Left renal pelvis (tissue), 4 donors: ENCODE results near the gene ZNF205. TPM values are rescaled to one million over a fixed set of nuclear protein-coding genes. Genes with fewer than 3 reads are reported as not detected.

ENCODE experiments used
- DNase-seq, 4 donors: peaks; one replicate each; pipeline ENCODE4 v3.0.0-alpha.2; 2013; ENCODE audit warnings: low read depth in 4 of 4, low spot score in 3 of 4
- polyA plus RNA-seq, 4 donors: library from polyadenylated mRNA; unstranded; fragments of 120-200 nt; gene quantifications; one replicate each; pipeline ENCODE4 v1.2.1, GENCODE V29; 2013; ENCODE audit not compliant: insufficient read length in 4 of 4

Gene ZNF205
- polyA plus RNA-seq, 4 donors = 13.1 to 20.6 (median 15.4) TPM

GRCh38 chr16:3099732-3100499 lies 12.5 kb upstream of the ZNF205 start:
- peak in 2 of 4 donors; percentile 71 to 79 for DNase-seq

- DNase-seq = no peak
These were observed 11.2 kb upstream of the ZNF205 start for GRCh38 chr16:3101018-3101840.

GRCh38 chr16:3101841-3102470 lies 10.4 kb upstream of the ZNF205 start:
- DNase-seq = no peak

GRCh38 chr16:3106205-3106928 lies 6.0 kb upstream of the ZNF205 start:
- peak in 2 of 4 donors; percentile 84 to 85 for DNase-seq

GRCh38 chr16:3112881-3113574 lies 642 bp downstream of the ZNF205 start:
- DNase-seq = no peak

- no peak for DNase-seq
These were observed 1.5 kb downstream of the ZNF205 start for GRCh38 chr16:3113765-3114479.

GRCh38 chr16:3115003-3115402 lies 2.6 kb downstream of the ZNF205 start:
- no peak for DNase-seq

GRCh38 chr16:3115561-3115960 lies 3.2 kb downstream of the ZNF205 start:
- no peak for DNase-seq

GRCh38 chr16:3118204-3118790 lies 5.9 kb downstream of the ZNF205 start:
- no peak for DNase-seq

GRCh38 chr16:3118846-3119245 lies 6.5 kb downstream of the ZNF205 start:
- DNase-seq = no peak

- DNase-seq = no peak
These were observed 6.9 kb downstream of the ZNF205 start for GRCh38 chr16:3119286-3119685.

- no peak for DNase-seq
These were observed 7.5 kb downstream of the ZNF205 start for GRCh38 chr16:3119701-3120408.

- no peak for DNase-seq
These were observed 8.0 kb downstream of the ZNF205 start for GRCh38 chr16:3120435-3120834.

GRCh38 chr16:3121851-3122467 lies 9.6 kb downstream of the ZNF205 start:
- DNase-seq = no peak

- no peak for DNase-seq
These were observed 10.7 kb downstream of the ZNF205 start for GRCh38 chr16:3122926-3123570.

- DNase-seq = peak; percentile 88 to 94 (median 92)
These were observed 11.8 kb downstream of the ZNF205 start for GRCh38 chr16:3123986-3124886.
